ENCODE data around the gene ATAT1.

Gene ATAT1

DNA sequence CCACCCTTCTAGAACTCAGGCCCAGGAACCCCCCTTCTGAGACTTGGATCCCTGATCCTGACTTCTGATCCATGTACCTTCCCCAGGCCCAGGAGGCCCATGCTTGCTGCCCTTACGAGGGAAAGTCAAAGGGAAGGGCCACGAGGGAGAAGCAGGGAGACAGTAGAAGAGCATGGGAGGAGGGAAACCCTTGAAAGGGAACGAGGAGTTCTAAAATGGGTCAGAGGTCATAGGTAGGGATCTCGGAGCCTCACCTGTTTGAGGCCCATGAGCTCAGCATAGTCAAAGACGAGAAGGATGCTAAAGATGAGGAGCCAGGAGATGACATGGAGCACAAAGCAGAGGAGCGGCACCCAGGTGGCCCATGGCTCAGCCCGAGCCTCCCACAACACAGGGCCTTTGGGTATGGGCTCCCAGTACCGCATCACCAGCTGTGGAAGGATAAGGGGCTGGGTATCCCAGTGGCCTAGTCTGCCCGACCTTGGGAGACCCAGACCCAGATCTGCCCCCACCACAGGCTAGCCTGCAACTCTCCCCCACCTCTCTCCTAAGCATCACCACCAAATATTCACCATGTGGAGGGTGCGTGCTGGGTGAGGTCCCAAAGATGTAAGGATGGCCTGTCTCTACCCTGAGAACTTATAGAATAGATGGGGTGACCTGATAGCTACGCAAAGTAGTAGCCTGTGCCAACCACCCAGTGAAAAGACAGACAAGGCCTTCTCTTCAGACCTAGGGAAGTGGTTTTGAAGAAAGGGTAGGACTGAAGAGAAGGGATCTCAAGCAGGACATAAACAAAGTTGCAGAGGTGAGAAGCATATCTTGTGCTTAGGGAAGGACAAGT is 62.6 kb downstream of the ATAT1 start:
- peak overlapping the region in 3 of 5 donors; percentile 68 to 96 (median 94) for H3K9ac ChIP-seq (ENCODE audit: low read length in 5 of 5)
- H3K4me1 ChIP-seq (ENCODE audit: control insufficient read depth in 5 of 5, insufficient read depth in 5 of 5, low read length in 5 of 5): peaks cover 10 to 62% (median 57%) of the 10 kb centered on the region in 5 donors
- peaks cover 0 to 4% (median 0%) of the 10 kb centered on the region in 5 donors for H3K27me3 ChIP-seq (ENCODE audit: control insufficient read depth in 5 of 5, insufficient read depth in 4 of 5, low read length in 5 of 5)
- H3K9me3 ChIP-seq (ENCODE audit: control insufficient read depth in 5 of 5, low read length in 5 of 5): no peaks in the 10 kb centered on the region
- peak overlapping the region in 3 of 5 donors; percentile 75 to 94 (median 80) for H3K4me3 ChIP-seq (ENCODE audit: low read depth in 1 of 5, low read length in 5 of 5)
- H3K27ac ChIP-seq (ENCODE audit: low read depth, low read length): peak overlapping the region; percentile 100
- H3K36me3 ChIP-seq (ENCODE audit: control insufficient read depth in 5 of 5, insufficient read depth in 5 of 5, low read length in 5 of 5): no peaks in the 10 kb centered on the region

DNA sequence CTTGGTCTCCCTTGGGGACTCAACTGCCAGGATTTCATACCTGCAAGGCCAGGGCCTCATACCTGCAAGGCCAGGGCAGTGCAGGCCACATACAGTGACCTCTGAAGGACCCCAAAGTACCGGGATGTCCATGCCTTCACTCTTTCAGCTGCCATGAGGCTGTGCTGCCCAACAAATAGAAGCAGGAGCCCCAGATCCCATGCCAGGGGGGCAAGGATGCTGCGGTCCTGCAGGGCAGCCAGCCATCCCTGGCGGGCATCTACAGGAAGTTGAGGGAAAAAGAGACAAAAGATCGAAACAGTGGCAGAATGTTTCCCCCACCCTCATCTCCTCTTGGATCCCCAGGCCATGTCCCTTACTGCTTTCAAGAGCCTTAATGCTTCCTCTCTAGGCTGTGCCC is 63.3 kb downstream of the ATAT1 start:
- peak overlapping the region in 3 of 5 donors; percentile 40 to 82 (median 68) for H3K9ac ChIP-seq (ENCODE audit: low read length in 5 of 5)
- H3K27ac ChIP-seq (ENCODE audit: low read depth, low read length): peak overlapping the region; percentile 100
- no peaks in the 10 kb centered on the region for H3K9me3 ChIP-seq (ENCODE audit: control insufficient read depth in 5 of 5, low read length in 5 of 5)
- H3K27me3 ChIP-seq (ENCODE audit: control insufficient read depth in 5 of 5, insufficient read depth in 4 of 5, low read length in 5 of 5): peaks cover 0 to 4% (median 0%) of the 10 kb centered on the region in 5 donors
- no peaks in the 10 kb centered on the region for H3K36me3 ChIP-seq (ENCODE audit: control insufficient read depth in 5 of 5, insufficient read depth in 5 of 5, low read length in 5 of 5)
- peak overlapping the region; percentile 52 to 97 (median 80) for H3K4me3 ChIP-seq (ENCODE audit: low read depth in 1 of 5, low read length in 5 of 5)
- H3K4me1 ChIP-seq (ENCODE audit: control insufficient read depth in 5 of 5, insufficient read depth in 5 of 5, low read length in 5 of 5): peaks cover 10 to 56% (median 52%) of the 10 kb centered on the region in 5 donors

DNA sequence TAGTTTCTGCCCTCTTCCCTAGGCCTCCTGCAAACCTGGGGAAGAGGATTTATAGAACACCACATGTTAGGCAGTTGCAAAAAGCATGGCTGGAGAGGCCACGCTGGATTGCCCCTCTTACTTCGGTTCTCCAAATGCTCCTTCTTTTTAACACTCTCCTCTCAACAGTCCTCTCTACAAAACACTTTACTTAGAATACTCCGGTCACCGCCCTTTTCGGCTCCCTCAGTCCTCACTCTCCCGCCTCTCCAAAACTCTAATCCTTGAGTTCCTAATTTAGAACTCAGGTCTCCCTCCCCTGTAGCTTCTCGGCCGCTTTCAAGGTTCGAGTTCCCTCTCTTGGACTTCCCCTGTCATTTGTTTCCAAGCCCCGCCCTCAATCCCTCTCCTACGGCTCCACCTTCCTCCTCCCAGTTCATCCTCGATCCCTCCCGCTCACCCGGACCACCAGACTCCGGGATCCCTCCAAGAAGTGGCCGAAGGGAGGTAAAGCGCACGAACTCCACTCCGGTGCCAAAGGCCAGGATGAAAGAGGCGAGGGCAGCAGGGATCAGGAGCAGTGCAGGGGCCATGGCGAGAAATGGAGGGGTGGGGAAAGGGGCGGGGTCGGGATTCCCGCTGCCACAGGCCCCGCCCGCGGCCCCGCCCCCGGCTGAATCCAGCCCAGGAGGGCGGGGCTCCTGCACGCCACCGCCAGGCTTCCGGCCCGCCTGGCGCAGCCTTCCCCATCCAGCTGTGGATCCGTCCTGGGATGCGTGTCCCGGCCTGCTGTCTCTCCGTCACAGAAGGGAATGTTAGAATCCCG is 63.9 kb downstream of the ATAT1 start, which contains the start of gene NRM:
Gene NRM, minus strand, starts transcription at position 582 of the 805 bp plus-strand sequence. Its CDS starts 10 bp downstream, at position 572.
- peaks cover 8 to 55% (median 50%) of the 10 kb centered on the region in 5 donors for H3K4me1 ChIP-seq (ENCODE audit: control insufficient read depth in 5 of 5, insufficient read depth in 5 of 5, low read length in 5 of 5)

DNA sequence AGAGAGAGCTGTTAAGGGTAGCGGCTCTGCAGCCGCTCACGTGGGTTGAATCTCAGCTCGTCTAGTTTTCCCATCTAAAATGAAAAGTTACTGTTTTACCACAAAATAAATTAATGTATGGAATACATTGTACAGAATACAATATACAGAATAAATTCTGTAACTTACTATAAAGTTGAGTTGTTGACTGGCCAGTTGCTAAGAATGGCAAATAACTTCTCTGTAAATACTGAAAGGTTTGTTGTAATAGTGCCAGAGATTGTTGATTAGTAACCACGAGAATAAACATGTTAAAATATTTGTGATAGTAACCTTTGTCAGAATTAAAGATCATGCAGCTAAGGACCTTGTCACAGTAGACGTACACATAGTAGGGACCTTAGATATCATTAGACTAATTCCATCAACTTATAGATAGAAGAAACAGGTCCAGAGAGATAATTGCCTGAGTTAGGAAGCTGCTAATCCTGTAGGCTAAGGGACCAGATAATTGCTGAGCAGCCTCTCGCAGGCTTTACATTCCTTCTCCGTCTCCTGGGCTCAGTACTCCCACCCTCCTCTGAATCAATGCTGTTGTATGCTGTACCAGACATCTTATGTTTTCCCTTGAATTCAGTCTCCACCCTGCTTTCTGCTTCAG is 64.7 kb downstream of the ATAT1 start:
- peaks cover 8 to 48% (median 42%) of the 10 kb centered on the region in 5 donors for H3K4me1 ChIP-seq (ENCODE audit: control insufficient read depth in 5 of 5, insufficient read depth in 5 of 5, low read length in 5 of 5)

More for the DNA sequence above, 63.9 kb downstream of the ATAT1 start, which contains the start of gene NRM:
- H3K4me3 ChIP-seq (ENCODE audit: low read depth in 1 of 5, low read length in 5 of 5): peak within 1 kb of the TSS; percentile 52 to 97 (median 80)
- no peaks in the 10 kb centered on the region for H3K9me3 ChIP-seq (ENCODE audit: control insufficient read depth in 5 of 5, low read length in 5 of 5)
- peak within 1 kb of the TSS; percentile 100 for H3K27ac ChIP-seq (ENCODE audit: low read depth, low read length)
- H3K27me3 ChIP-seq (ENCODE audit: control insufficient read depth in 5 of 5, insufficient read depth in 4 of 5, low read length in 5 of 5): peaks cover 0 to 4% (median 0%) of the 10 kb centered on the region in 5 donors
- no peaks in the 10 kb centered on the region for H3K36me3 ChIP-seq (ENCODE audit: control insufficient read depth in 5 of 5, insufficient read depth in 5 of 5, low read length in 5 of 5)
- peak within 1 kb of the TSS; percentile 40 to 82 (median 61) for H3K9ac ChIP-seq (ENCODE audit: low read length in 5 of 5)

More for the DNA sequence above, 64.7 kb downstream of the ATAT1 start:
- peak overlapping the region; percentile 100 for H3K27ac ChIP-seq (ENCODE audit: low read depth, low read length)
- H3K9me3 ChIP-seq (ENCODE audit: control insufficient read depth in 5 of 5, low read length in 5 of 5): no peaks in the 10 kb centered on the region
- peaks cover 0 to 4% (median 0%) of the 10 kb centered on the region in 5 donors for H3K27me3 ChIP-seq (ENCODE audit: control insufficient read depth in 5 of 5, insufficient read depth in 4 of 5, low read length in 5 of 5)
- H3K9ac ChIP-seq (ENCODE audit: low read length in 5 of 5): peak overlapping the region in 1 of 5 donors; percentile 32
- no peaks in the 10 kb centered on the region for H3K36me3 ChIP-seq (ENCODE audit: control insufficient read depth in 5 of 5, insufficient read depth in 5 of 5, low read length in 5 of 5)
- H3K4me3 ChIP-seq (ENCODE audit: low read depth in 1 of 5, low read length in 5 of 5): peak overlapping the region in 4 of 5 donors; percentile 52 to 86 (median 72)
